Measurements from ENCODE around the gene NRP1.

NRP1 gene

DNA sequence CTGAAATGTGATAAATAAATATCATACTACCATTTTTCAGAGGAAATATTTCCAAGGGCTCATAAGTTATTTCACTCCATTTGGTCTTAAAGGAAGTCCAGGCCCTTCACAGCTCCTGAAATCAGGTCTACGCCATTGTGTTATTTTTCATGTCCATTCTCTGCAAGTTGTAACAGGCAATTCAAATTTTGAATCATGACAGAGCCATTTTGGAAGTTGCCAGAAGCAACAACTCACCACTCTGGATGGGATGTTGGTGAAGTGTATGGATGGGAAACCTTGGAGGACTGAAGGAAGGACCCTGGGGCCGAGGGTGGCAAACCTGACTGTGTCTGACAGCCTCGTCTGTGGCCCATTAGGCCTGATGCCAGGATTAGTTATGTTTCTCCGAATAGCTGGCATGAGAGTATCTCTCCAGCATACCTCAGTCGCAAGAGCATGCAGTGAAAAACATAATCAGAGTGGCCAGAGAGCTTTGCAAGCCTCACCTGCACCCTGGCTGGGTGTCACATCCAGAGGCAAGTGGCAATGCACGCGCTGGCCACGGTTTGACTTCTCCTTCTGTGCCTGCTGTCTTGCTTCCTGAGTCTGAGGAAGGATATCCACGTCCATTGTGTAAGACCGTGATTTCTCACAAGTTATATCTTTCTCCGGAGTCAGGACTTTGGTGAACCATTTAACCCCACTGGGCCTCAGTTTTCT lies 87.1 kb downstream of the NRP1 start:
- H3K9me3 Mint-ChIP-seq = peaks cover 19% of the 10 kb centered on the region
- peaks cover 3% of the 10 kb centered on the region for H3K27me3 Mint-ChIP-seq
- peaks cover 6% of the 10 kb centered on the region for H3K4me1 Mint-ChIP-seq (ENCODE audit: low read depth)
- no peak overlapping the region for H3K4me3 Mint-ChIP-seq
- no peak overlapping the region for H3K27ac Mint-ChIP-seq
- intact Hi-C loops (cut with micrococcal nuclease) = no loop called here
- H3K36me3 Mint-ChIP-seq (ENCODE audit: low read depth) = peaks cover 95% of the 10 kb centered on the region

DNA sequence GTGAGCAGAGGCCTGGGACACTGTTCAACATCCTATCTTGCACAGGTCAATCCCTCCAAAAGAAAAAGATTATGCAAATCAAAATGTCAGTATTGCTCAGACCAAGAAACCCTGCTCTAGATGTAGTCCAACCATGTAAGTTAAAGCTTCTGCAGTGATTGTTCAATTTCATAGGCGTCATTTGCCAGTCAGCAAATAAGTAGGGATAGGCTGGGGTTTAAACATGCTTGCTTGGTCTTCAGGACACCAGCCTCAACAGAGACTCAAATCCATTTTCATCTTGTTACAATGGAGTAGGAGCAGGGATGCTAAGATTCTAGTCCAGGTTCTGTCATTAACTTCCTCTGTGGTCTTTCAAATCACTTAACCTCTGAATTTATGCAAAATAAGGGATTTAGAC lies 89.1 kb downstream of the NRP1 start:
- H3K36me3 Mint-ChIP-seq (ENCODE audit: low read depth) = peaks cover 95% of the 10 kb centered on the region
- H3K9me3 Mint-ChIP-seq = no peaks in the 10 kb centered on the region
- H3K4me1 Mint-ChIP-seq (ENCODE audit: low read depth) = peaks cover 13% of the 10 kb centered on the region
- intact Hi-C loops (cut with micrococcal nuclease) = no loop called here
- H3K4me3 Mint-ChIP-seq = no peak overlapping the region
- no peak overlapping the region for H3K27ac Mint-ChIP-seq
- H3K27me3 Mint-ChIP-seq = peaks cover 3% of the 10 kb centered on the region

DNA sequence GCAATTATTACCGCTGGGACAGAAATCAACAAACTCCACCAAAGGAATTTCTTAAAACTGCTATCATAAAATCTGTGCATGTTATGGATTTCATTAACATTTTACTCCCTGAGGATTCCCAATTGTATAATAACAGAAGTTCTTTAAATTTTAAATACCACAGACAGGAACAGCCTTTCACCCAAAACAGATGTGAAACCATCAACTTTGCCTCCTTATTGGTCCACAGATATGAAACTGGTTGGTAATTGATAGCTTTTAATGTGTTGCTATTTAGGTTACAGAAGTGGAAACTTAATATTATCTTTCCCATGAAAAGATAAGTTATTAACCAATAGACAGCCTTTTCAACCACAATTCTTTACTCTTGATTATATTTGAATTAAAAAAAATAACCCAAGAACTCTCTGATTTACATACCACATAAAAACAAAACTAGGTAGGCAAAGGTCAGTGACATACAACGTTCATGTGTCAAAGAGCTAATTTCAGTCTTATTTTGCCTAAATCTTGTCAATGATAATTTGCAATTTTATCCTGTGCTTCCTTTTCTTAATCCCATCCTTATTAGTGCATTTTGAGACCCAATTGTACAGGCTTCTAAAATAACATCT lies 90.0 kb downstream of the NRP1 start:
- Mint-ChIP-seq H3K27me3 (peaks cover 3% of the 10 kb centered on the region), H3K4me1 (ENCODE audit: low read depth) (peaks cover 13% of the 10 kb centered on the region), H3K4me3 (no peak overlapping the region), H3K27ac (no peak overlapping the region), H3K9me3 (no peaks in the 10 kb centered on the region), H3K36me3 (ENCODE audit: low read depth) (peaks cover 95% of the 10 kb centered on the region)
- intact Hi-C loops (cut with micrococcal nuclease) = no loop called here

DNA sequence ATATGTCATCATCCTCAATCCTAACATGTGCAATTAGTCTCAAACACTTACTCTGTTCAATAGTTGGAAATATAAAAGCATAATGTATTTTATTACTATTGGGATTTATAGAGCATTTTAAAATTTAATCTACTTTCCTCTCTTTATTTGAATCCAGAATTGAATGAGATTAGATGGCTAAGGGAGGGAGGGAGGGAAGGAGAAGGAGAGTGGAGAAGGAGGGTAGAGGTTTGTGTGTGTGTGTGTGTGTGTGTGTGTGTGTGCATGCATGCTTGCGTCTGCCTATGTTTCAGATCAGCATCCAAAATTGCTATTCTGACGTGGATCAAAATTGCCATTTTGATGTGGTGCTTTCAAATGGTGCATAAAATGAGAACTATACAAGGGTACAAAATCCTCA lies 90.8 kb downstream of the NRP1 start:
- Mint-ChIP-seq H3K9me3 (no peaks in the 10 kb centered on the region), H3K27me3 (peaks cover 3% of the 10 kb centered on the region), H3K4me1 (ENCODE audit: low read depth) (peaks cover 13% of the 10 kb centered on the region), H3K27ac (no peak overlapping the region), H3K4me3 (no peak overlapping the region), H3K36me3 (ENCODE audit: low read depth) (peaks cover 95% of the 10 kb centered on the region)
- intact Hi-C loops (cut with micrococcal nuclease) = no loop called here

DNA sequence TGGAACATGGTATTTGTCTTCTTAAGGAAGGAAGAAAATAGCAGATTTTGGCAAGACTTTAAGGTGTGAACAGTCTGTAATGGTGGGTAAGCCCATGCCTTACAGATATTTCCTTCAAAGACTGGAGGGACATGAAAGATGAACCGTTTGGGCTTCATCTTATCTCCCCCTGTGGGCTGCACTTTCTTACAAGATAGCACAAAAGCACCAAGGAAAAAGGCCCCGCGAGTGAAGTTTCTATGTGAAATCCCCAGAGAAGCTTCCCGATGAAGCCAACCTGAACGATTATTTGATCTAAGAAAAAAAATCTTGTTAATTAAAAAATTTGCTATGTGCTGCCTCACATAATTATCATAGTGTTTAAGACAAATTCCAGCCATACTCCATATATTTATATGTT lies 91.5 kb downstream of the NRP1 start:
- Mint-ChIP-seq H3K27me3 (peaks cover under 1% of the 10 kb centered on the region), H3K27ac (no peak overlapping the region), H3K9me3 (no peaks in the 10 kb centered on the region), H3K4me3 (no peak overlapping the region), H3K4me1 (ENCODE audit: low read depth) (peaks cover 13% of the 10 kb centered on the region), H3K36me3 (ENCODE audit: low read depth) (peaks cover 95% of the 10 kb centered on the region)
- intact Hi-C loops (cut with micrococcal nuclease) = no loop called here

DNA sequence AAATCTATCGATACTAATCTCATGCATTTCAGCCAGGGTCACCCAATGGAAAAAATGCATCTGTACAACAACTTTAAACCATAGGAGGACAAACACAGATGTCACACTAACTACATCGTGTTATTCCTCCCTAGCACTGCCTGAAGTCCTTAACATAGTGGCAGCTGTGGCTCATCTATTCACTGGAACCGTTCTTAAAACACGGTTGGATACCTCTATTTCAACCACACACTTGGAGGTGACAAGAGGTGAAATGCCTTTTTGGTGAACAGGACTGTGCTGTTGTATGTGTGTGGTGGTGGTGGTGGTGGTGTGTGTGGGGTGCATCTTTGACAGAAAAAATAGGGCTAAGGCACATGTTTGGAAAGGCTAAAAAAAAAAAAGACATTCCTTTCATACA lies 93.1 kb downstream of the NRP1 start:
- no peaks in the 10 kb centered on the region for H3K9me3 Mint-ChIP-seq
- H3K27me3 Mint-ChIP-seq = no peaks in the 10 kb centered on the region

DNA sequence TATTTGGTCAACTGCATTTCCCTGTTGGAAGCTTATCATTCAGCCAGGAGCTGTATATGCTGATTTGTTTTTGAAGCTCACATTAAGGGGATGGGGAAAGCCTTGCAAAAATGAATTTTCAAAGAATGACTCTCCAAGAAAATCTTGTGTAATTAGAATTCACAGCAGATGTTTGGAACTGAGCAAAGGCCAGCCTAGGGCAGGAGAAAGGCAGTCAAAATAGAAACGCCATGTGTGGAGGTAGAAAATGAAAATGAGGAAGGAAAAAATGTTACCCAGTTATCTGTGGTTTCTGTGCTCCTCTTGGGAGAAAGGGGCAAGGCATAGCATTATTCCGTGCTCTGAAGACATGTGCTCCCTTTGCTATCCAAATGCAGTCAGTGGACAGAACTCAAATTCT lies 93.5 kb downstream of the NRP1 start:
- peaks cover 8% of the 10 kb centered on the region for H3K4me1 Mint-ChIP-seq (ENCODE audit: low read depth)
- peaks cover 95% of the 10 kb centered on the region for H3K36me3 Mint-ChIP-seq (ENCODE audit: low read depth)
- no peak overlapping the region for H3K27ac Mint-ChIP-seq
- no peak overlapping the region for H3K4me3 Mint-ChIP-seq
- intact Hi-C loops (cut with micrococcal nuclease) = no loop called here
- no peaks in the 10 kb centered on the region for H3K9me3 Mint-ChIP-seq
- H3K27me3 Mint-ChIP-seq = no peaks in the 10 kb centered on the region

More for the DNA sequence above, 93.1 kb downstream of the NRP1 start:
- peaks cover 12% of the 10 kb centered on the region for H3K4me1 Mint-ChIP-seq (ENCODE audit: low read depth)
- no peak overlapping the region for H3K27ac Mint-ChIP-seq
- H3K36me3 Mint-ChIP-seq (ENCODE audit: low read depth) = peaks cover 95% of the 10 kb centered on the region
- intact Hi-C loops (cut with micrococcal nuclease) = no loop called here
- no peak overlapping the region for H3K4me3 Mint-ChIP-seq

DNA sequence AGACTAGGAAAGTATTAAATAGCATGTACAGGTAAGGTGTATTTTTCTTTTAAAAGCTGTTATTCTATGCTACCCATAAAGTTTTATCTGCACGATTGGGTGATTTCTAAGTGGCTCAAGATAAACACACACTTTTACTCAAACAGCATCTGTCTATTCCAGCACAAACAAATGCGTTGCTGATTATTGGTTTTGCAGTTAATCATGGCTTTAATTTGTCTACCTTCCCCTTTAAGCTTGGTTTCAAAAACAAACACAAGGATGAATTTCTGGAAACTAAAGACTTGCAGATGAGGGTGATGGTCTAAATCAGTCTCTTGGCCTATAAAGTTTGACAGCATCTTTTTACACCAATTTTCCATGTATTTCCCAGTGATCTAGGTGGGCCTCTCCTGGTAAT lies 94.2 kb downstream of the NRP1 start:
- Mint-ChIP-seq H3K4me3 (no peak overlapping the region), H3K27ac (no peak overlapping the region), H3K27me3 (no peaks in the 10 kb centered on the region), H3K9me3 (no peaks in the 10 kb centered on the region), H3K36me3 (ENCODE audit: low read depth) (peaks cover 95% of the 10 kb centered on the region), H3K4me1 (ENCODE audit: low read depth) (peaks cover 7% of the 10 kb centered on the region)
- intact Hi-C loops (cut with micrococcal nuclease) = no loop called here

DNA sequence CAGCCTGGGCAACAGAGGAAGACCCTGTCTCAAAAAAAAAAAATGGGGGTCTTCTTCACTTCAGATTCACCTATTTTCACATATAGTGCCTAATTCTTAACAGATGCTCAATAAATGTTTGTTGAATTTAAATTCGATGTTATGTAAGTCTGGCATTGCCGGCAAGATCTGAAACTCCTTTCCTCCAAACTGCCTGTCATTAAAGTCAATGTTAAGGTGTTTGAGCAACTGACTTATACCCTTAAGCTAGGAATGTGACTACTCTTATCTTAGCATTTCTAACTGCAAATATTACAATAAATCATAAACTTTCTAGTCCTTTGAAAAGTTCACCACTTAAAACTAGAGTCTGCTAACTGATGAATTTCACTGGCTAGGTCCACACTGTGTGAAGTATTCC lies 95.2 kb downstream of the NRP1 start:
- Mint-ChIP-seq H3K36me3 (ENCODE audit: low read depth) (peaks cover 99% of the 10 kb centered on the region), H3K4me3 (no peak overlapping the region), H3K4me1 (ENCODE audit: low read depth) (peaks cover 7% of the 10 kb centered on the region), H3K9me3 (no peaks in the 10 kb centered on the region), H3K27me3 (no peaks in the 10 kb centered on the region), H3K27ac (no peak overlapping the region)
- intact Hi-C loops (cut with micrococcal nuclease) = no loop called here

DNA sequence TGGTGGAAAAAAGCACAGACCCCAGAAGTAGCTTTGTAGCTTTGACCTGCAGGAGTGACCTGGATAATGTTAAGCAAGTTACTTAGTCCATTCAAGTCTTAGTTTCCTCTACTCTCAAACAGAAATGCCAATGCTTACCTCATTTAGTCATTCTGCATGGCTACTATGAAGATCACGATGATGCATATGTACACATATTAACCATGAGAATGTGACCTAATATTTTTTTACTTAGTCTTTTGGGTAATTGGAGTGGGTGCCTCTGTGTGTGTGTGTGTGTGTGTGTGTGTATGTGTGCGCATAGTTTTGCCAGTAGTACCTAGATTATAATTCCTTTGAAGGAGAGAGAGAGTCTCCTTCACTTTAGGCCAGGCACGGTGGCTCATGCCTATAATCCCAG lies 95.8 kb downstream of the NRP1 start:
- Mint-ChIP-seq H3K27ac (no peak overlapping the region), H3K27me3 (no peaks in the 10 kb centered on the region)
- intact Hi-C loops (cut with micrococcal nuclease) = no loop called here

DNA sequence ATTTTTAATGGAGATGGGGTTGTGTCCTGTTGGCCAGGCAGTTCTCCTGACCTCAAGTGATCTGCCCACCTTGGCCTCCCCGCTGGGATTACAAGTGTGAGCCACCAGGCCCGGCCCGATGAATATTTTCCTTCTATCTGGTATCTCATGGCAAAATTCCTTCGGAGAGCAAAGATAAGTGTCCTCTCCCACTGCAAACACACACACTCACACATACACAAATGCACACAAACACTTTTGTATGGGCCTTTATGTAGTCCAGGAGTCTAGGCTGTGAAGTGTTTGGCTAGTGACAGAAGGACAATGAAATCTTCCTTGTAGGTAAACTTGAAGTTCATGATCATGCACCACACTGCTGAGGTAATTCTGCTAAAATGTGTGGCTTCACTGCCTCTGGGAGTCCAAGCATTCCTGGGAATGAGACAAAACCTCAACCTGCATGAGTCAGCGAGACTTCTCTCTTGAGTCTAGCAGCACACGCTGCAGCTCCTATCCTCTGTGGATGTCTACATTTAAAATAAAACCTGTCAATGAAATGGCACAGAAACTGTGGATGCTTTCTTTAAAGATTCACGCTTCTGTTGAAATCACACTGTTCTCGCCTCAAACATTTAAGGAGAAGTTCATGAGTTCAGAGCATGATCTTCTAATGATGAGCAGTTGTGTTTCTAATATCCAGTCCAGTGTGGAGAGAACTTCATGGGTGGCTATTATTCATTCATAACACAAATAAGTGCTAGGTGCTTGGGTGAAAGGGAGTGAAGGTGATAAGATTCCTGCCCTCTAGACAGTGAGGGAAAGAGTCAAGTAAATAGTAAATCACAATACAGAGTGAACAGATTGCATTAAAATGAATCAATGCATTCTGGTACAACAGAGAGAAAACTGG lies 96.5 kb downstream of the NRP1 start:
- no peaks in the 10 kb centered on the region for H3K9me3 Mint-ChIP-seq
- H3K4me3 Mint-ChIP-seq = no peak overlapping the region
- H3K36me3 Mint-ChIP-seq (ENCODE audit: low read depth) = peaks cover 100% of the 10 kb centered on the region
- no peak overlapping the region for H3K27ac Mint-ChIP-seq
- peaks cover 7% of the 10 kb centered on the region for H3K4me1 Mint-ChIP-seq (ENCODE audit: low read depth)
- intact Hi-C loops (cut with micrococcal nuclease) = no loop called here
- H3K27me3 Mint-ChIP-seq = no peaks in the 10 kb centered on the region

More for the DNA sequence above, 95.8 kb downstream of the NRP1 start:
- Mint-ChIP-seq H3K4me3 (no peak overlapping the region), H3K36me3 (ENCODE audit: low read depth) (peaks cover 99% of the 10 kb centered on the region), H3K9me3 (no peaks in the 10 kb centered on the region), H3K4me1 (ENCODE audit: low read depth) (peaks cover 7% of the 10 kb centered on the region)

DNA sequence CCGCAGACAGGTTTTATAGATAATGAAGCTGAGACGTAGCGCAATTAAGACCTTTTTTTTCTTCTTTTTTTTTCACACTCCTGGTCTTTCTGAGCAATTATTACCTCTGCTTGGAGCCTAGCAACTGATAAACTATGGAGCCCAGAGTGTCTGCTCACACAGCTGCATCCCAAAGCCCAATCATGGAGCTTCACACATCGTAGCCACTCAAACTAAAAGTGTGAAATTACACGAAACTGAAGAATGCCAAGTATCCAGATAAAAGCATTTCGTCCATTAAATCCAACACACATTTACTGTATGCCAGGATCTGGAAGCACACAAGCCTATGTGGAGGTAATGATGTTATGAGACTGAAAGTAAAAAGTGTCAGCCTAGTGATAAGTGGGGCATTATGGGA lies 97.6 kb downstream of the NRP1 start:
- Mint-ChIP-seq H3K9me3 (no peaks in the 10 kb centered on the region), H3K4me1 (ENCODE audit: low read depth) (peaks cover 10% of the 10 kb centered on the region), H3K4me3 (no peak overlapping the region), H3K27ac (no peak overlapping the region), H3K36me3 (ENCODE audit: low read depth) (peaks cover 100% of the 10 kb centered on the region), H3K27me3 (no peaks in the 10 kb centered on the region)
- intact Hi-C loops (cut with micrococcal nuclease) = no loop called here

DNA sequence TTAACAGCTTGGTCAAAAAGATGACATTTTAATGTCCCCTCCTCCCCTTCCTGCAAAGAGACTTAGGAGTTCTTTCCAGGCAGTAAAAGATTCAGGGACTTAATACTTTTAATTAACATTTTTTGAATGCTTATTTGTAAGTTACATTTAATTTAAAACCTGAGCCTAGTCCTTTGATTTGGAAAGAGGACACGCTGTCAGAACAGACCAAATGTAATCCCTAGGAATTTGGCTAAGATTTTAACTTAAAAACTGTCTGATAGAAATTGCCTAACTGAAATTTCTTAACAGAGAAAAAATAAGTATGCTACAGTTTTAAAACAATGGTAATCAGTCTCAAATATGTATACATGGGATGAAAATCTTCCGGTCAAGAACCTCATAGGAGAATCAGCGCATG lies 98.5 kb downstream of the NRP1 start:
- no peak overlapping the region for H3K4me3 Mint-ChIP-seq
- peaks cover 11% of the 10 kb centered on the region for H3K4me1 Mint-ChIP-seq (ENCODE audit: low read depth)
- intact Hi-C loops (cut with micrococcal nuclease) = no loop called here
- H3K36me3 Mint-ChIP-seq (ENCODE audit: low read depth) = peaks cover 100% of the 10 kb centered on the region
- H3K9me3 Mint-ChIP-seq = no peaks in the 10 kb centered on the region
- no peak overlapping the region for H3K27ac Mint-ChIP-seq
- no peaks in the 10 kb centered on the region for H3K27me3 Mint-ChIP-seq

DNA sequence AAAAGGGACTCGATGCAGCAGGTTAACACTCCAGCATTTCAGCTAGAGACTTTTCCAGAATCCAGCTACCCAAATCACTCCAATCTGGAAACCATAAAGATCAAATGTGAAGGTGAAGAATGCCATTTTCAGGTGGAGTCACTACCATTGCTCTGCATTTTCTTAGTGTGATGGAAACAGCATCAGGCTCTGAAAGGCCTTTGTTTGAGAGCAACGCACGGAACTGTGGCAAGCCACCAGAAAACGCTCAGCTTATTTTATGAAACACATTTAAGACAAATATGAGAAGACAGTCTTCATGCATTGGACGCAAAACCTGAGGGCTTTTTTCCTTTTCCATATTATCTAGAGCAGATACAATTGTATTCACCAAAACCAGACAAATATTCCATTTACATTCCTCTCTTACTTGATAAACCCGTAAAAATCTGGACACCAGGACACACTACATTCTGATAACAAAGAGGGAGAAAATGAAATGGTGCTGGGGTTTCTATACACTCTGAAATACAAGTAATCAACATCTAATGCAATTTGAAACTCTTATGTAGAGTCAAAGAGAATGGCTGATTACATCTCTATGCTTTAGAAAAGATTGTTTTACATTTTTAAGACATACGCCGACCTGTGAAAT lies 99.1 kb downstream of the NRP1 start:
- peaks cover 8% of the 10 kb centered on the region for H3K4me1 Mint-ChIP-seq (ENCODE audit: low read depth)

More for the DNA sequence above, 99.1 kb downstream of the NRP1 start:
- H3K36me3 Mint-ChIP-seq (ENCODE audit: low read depth) = peaks cover 100% of the 10 kb centered on the region
- no peak overlapping the region for H3K4me3 Mint-ChIP-seq
- no peaks in the 10 kb centered on the region for H3K27me3 Mint-ChIP-seq
- H3K27ac Mint-ChIP-seq = no peak overlapping the region
- no peaks in the 10 kb centered on the region for H3K9me3 Mint-ChIP-seq
- intact Hi-C loops (cut with micrococcal nuclease) = no loop called here
